Upper lobe of left lung (tissue), 4 donors: ENCODE results near the gene KCNQ1OT1.

ENCODE experiments used
- CTCF ChIP-seq, 6 experiments: fragments of 450-650 bp in 4 of 6; fragments of 200-600 bp in 2 of 6; sonication (generic) in 2 of 6; IDR thresholded peaks; one replicate each; pipeline ENCODE4 v1.5.1; 2016 to 2019; ENCODE audit warnings: antibody characterized with exemption in 6 of 6
- POLR2AphosphoS5 ChIP-seq, 2 donors: sonication (generic); formaldehyde crosslinking; IDR thresholded peaks; one replicate each; pipeline ENCODE4 v1.5.1; 2017; ENCODE audit warnings: antibody characterized with exemption in 2 of 2

GRCh38 chr11:2685566-2686359 lies 14.0 kb downstream of the KCNQ1OT1 start:
- TF ChIP-seq CTCF (IDR thresholded peaks at IDR 0.05), result no peak
- no peak for TF ChIP-seq POLR2AphosphoS5 (IDR thresholded peaks at IDR 0.05)
